ENCODE measurements around the gene ANKHD1. TPM values are rescaled to one million over a fixed set of nuclear protein-coding genes. Genes with fewer than 3 reads are reported as not detected.

ANKHD1 gene
- total RNA-seq, 2 experiments from 2014 or later: 99.3 to 103 TPM

DNA sequence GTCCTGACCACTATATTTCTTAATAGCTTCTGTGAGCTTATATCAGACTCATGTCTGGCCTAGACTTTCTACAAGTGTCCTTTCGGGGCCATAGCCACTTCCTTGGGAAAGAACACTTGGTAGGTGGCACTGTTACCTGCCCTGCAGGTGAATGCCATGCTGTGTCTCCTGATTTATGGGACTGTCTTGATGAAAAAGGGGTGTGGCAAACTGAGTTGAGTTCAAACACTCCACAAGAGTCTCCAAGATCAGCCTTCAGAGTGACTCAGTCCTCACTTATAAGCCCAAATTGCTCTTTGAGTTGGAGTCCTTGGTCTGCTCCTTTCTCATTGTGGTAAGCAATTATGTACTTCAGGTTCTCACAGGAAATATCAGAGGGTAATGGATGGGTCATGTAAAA is 9.9 kb upstream of the ANKHD1 start:
- Mint-ChIP-seq H3K36me3 (ENCODE audit: low read depth) (peaks cover 3% of the 10 kb centered on the region), H3K4me3 (no peak overlapping the region), H3K27ac (no peak overlapping the region), H3K27me3 (no peaks in the 10 kb centered on the region), H3K9me3 (no peaks in the 10 kb centered on the region), H3K4me1 (ENCODE audit: low read depth) (no peaks in the 10 kb centered on the region)
- ATAC-seq: no peak
- ChIA-PET CTCF (interaction anchor here (1.6 to 3.9 kb wide), 2 partner anchors 10 to 19 kb away, joined by 5 to 20 read pairs; partner anchors contain the start of gene ANKHD1), POLR2A (no interaction called here)
- no peak for TF ChIP-seq CTCF (IDR thresholded peaks at IDR 0.05)
- intact Hi-C loops (cut with micrococcal nuclease): no loop called here
- no peak for DNase-seq

- Mint-ChIP-seq H3K27ac (no peak overlapping the region), H3K36me3 (ENCODE audit: low read depth) (peaks cover 3% of the 10 kb centered on the region), H3K4me1 (ENCODE audit: low read depth) (no peaks in the 10 kb centered on the region), H3K9me3 (no peaks in the 10 kb centered on the region), H3K4me3 (no peak overlapping the region), H3K27me3 (no peaks in the 10 kb centered on the region)
- ATAC-seq: no peak
- no peak for DNase-seq
- intact Hi-C loops (cut with micrococcal nuclease): no loop called here
- ChIA-PET CTCF (interaction anchor here (0.9 to 3.9 kb wide), 8 partner anchors 21 to 241 kb away, joined by 3 to 20 read pairs (median 3); no protein-coding TSS in a partner anchor), POLR2A (interaction anchor here (0.6 kb wide), 1 partner anchor 265 kb away, joined by 3 read pairs; no protein-coding TSS in a partner anchor)
- TF ChIP-seq CTCF (IDR thresholded peaks at IDR 0.05): no peak
Measured at GRCh38 chr5:140393738-140394137, 7.9 kb upstream of the ANKHD1 start.

DNA sequence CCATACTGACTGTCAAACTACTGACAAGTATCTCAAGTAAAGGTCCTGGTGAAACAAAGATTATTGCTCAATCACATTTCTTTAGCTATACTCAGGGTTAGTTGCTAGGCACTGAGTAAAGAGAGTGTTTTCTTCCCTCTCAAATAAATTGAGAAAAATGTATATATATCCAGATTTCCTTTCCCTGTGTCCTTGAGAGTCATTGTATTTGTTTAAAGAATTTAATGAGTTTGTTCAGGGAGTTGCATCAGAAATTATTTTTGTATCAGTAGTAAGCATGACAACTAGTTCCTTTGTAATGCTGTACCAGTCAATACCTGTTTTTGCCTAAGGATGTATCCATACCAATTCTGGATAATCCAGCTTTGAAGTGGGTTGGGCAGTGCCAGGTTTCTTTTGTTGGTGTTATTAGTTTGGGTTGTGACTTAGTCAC is 3.2 kb upstream of the ANKHD1 start:
- POLR2A ChIA-PET: no interaction called here
- no peak for TF ChIP-seq CTCF (IDR thresholded peaks at IDR 0.05)
- Mint-ChIP-seq H3K9me3 (no peaks in the 10 kb centered on the region), H3K27me3 (no peaks in the 10 kb centered on the region), H3K4me3 (no peak overlapping the region), H3K4me1 (ENCODE audit: low read depth) (peaks cover 5% of the 10 kb centered on the region), H3K27ac (no peak overlapping the region), H3K36me3 (ENCODE audit: low read depth) (peaks cover 4% of the 10 kb centered on the region)
- no peak for DNase-seq
- ATAC-seq: no peak
- CTCF ChIA-PET: no interaction called here
- intact Hi-C loops (cut with micrococcal nuclease): no loop called here

- POLR2A ChIA-PET: interaction anchor here (0.7 to 1.1 kb wide), 6 partner anchors 8 to 545 kb away, joined by 3 to 4 read pairs (median 3); partner anchors contain the start of genes CYSTM1, HARS1, HARS2 and IK
Measured at GRCh38 chr5:140399979-140400729, 1.5 kb upstream of the ANKHD1 start.

More at GRCh38 chr5:140399979-140400729, 1.5 kb upstream of the ANKHD1 start:
- no peak overlapping the region for H3K4me3 Mint-ChIP-seq
- no peak for TF ChIP-seq CTCF (IDR thresholded peaks at IDR 0.05)
- intact Hi-C loops (cut with micrococcal nuclease): loop anchor here (10.0 kb wide), 1 partner anchor 315 kb away; no protein-coding TSS in a partner anchor
- no peak for ATAC-seq
- peak; percentile 9 for DNase-seq
- H3K36me3 Mint-ChIP-seq (ENCODE audit: low read depth): peaks cover 15% of the 10 kb centered on the region
- no peak overlapping the region for H3K27ac Mint-ChIP-seq
- no peaks in the 10 kb centered on the region for H3K27me3 Mint-ChIP-seq
- no peaks in the 10 kb centered on the region for H3K9me3 Mint-ChIP-seq
- CTCF ChIA-PET: interaction anchor here (1.2 to 1.5 kb wide), 2 partner anchors 16 to 27 kb away, joined by 3 read pairs; no protein-coding TSS in a partner anchor
- H3K4me1 Mint-ChIP-seq (ENCODE audit: low read depth): peaks cover 21% of the 10 kb centered on the region
